ENCODE measurements around the gene ABCB8.

The ABCB8 gene

DNA sequence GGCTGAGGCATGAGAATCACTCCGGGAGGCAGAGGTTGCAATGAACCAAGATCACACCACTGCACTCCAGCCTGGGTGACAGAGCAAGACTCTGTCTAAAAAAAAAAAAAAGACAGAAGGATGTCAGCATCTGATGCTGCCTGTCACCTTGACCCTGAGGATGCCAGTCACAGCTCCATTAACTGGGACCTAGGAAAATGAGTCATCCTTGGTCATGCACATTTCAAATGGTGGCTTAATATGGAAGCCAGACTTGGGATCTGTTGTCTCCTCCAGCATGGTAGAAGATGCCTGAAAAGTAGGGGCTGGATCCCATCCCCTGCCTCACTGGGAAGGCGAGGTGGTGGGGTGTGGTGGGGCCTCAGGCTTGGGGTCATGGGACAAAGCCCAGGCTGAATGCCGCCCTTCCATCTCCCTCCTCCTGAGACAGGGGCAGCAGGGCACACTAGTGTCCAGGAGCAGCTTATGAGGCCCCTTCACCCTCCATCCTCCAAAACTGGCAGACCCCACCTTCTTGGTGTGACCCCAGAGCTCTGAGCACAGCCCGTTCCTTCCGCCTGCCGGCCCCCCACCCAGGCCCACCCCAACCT, 36.1 kb upstream of the ABCB8 start:
- no peak for DNase-seq (ENCODE audit: low read depth)
- TF ChIP-seq, protein P1, sequence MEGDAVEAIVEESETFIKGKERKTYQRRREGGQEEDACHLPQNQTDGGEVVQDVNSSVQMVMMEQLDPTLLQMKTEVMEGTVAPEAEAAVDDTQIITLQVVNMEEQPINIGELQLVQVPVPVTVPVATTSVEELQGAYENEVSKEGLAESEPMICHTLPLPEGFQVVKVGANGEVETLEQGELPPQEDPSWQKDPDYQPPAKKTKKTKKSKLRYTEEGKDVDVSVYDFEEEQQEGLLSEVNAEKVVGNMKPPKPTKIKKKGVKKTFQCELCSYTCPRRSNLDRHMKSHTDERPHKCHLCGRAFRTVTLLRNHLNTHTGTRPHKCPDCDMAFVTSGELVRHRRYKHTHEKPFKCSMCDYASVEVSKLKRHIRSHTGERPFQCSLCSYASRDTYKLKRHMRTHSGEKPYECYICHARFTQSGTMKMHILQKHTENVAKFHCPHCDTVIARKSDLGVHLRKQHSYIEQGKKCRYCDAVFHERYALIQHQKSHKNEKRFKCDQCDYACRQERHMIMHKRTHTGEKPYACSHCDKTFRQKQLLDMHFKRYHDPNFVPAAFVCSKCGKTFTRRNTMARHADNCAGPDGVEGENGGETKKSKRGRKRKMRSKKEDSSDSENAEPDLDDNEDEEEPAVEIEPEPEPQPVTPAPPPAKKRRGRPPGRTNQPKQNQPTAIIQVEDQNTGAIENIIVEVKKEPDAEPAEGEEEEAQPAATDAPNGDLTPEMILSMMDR (IDR thresholded peaks at IDR 0.05; ENCODE audit: control insufficient read depth, insufficient read depth, low read depth, low read length, missing control alignments) = no peak

DNA sequence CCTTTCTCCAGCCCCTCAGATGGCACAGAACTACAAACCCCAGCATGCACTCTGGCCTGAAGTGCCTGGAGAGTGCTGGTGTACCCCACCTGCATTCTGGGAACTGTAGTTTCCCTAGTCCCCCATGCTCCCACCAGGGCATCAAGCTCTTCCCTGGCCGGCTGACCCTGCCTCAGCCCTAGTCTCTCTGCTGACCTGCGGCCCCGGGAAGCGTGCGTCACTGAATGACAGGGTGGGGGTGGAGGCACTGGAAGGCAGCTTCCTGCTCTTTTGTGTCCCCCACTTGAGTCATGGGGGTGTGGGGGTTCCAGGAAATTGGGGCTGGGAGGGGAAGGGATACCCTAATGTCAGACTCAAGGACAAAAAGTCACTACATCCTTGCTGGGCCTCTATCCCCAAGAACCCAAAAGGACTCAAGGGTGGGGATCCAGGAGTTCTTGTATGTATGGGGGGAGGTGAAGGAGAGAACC, 35.4 kb upstream of the ABCB8 start:
- DNase-seq (ENCODE audit: low read depth) = no peak
- no peak overlapping the region for H3K4me3 ChIP-seq (ENCODE audit: control insufficient read depth, low read depth, low read length)
- TF ChIP-seq, protein P1 (IDR thresholded peaks at IDR 0.05; ENCODE audit: control insufficient read depth, insufficient read depth, low read depth, low read length, missing control alignments) = no peak

More for the DNA sequence above, 36.1 kb upstream of the ABCB8 start:
- H3K4me3 ChIP-seq (ENCODE audit: control insufficient read depth, low read depth, low read length) = no peak overlapping the region

DNA sequence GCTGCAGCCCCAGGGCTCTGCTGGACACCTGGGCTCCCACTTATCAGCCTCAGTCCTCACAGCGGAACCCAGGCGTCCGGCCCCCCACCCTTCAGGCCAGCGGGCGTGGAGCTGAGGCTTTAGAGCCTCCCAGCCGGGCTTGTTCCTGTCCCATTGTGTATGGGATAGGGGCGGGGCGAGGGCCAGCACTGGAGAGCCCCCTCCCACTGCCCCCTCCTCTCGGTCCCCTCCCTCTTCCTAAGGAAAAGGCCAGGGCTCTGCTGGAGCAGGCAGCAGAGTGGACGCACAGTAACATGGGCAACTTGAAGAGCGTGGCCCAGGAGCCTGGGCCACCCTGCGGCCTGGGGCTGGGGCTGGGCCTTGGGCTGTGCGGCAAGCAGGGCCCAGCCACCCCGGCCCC, 34.7 kb upstream of the ABCB8 start:
- no peak for DNase-seq (ENCODE audit: low read depth)
- H3K4me3 ChIP-seq (ENCODE audit: control insufficient read depth, low read depth, low read length) = no peak overlapping the region
- TF ChIP-seq, protein P1 (IDR thresholded peaks at IDR 0.05; ENCODE audit: control insufficient read depth, insufficient read depth, low read depth, low read length, missing control alignments) = no peak

DNA sequence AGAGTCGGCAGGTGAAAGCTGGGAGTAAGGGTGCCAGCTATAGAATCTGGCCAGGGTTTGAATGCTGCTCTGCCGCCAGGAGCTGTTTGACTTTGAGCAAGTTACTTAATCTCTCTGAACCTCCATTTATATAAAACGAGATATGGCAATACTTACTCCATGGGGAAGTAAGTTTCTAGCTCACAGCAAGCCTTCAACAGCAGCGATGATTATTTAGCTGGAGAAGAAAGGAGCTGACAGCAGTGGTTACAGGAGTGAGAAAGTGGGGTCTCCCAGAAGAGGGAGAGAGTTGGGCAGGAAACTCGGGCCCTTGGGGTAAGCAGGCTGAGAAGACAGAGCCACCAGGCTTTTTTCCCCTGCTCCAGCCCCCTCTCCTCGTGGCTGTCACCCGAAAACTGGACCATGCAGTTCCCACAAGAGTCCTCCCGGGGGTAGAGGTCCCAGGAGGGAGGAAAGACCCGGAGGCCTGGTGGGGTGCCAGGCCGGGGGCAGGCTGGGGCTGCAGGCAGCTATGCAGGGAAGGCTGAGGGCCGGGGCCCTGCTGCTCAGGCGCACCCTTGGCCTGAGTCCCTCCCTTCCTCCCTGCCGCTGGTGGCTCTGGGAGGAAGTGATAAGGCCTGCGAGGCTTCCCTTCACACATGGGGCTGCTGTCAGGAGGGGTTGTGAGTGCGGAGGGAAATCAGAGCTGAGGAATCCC, 34.0 kb upstream of the ABCB8 start:
- DNase-seq (ENCODE audit: low read depth) = no peak
- TF ChIP-seq, protein P1 (IDR thresholded peaks at IDR 0.05; ENCODE audit: control insufficient read depth, insufficient read depth, low read depth, low read length, missing control alignments) = no peak
- no peak overlapping the region for H3K4me3 ChIP-seq (ENCODE audit: control insufficient read depth, low read depth, low read length)

DNA sequence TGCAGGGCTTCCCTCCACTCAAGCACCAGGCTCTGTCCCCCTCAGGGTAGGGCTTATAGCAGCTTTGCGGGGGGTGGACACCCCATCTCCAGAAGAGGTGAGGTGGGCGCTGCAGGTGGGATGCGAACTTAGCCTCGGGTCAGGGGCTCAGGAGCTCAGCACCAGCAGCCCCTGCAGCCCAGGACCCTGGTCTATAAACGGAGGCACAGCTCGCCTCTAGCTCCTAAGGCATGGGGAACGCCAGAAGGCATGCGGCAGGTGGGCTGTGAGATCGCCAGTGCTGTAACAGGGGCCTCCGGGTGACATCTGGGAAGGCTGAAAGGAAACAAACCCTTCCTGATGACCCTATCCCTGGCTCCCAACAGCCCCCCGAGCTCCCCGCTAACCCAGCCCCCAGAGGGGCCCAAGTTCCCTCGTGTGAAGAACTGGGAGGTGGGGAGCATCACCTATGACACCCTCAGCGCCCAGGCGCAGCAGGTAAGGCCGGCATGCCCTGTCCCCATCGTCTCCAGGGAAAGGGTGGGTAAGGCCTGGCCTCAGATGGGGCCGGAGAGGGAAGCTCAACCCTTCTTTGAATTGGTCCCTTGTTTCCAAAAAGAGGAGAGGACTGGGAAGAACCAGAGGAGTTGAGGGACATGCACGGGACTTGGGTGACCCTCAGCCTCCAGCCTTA, 33.3 kb upstream of the ABCB8 start:
- DNase-seq (ENCODE audit: low read depth) = no peak
- H3K4me3 ChIP-seq (ENCODE audit: control insufficient read depth, low read depth, low read length) = no peak overlapping the region
- TF ChIP-seq, protein P1 (IDR thresholded peaks at IDR 0.05; ENCODE audit: control insufficient read depth, insufficient read depth, low read depth, low read length, missing control alignments) = no peak

DNA sequence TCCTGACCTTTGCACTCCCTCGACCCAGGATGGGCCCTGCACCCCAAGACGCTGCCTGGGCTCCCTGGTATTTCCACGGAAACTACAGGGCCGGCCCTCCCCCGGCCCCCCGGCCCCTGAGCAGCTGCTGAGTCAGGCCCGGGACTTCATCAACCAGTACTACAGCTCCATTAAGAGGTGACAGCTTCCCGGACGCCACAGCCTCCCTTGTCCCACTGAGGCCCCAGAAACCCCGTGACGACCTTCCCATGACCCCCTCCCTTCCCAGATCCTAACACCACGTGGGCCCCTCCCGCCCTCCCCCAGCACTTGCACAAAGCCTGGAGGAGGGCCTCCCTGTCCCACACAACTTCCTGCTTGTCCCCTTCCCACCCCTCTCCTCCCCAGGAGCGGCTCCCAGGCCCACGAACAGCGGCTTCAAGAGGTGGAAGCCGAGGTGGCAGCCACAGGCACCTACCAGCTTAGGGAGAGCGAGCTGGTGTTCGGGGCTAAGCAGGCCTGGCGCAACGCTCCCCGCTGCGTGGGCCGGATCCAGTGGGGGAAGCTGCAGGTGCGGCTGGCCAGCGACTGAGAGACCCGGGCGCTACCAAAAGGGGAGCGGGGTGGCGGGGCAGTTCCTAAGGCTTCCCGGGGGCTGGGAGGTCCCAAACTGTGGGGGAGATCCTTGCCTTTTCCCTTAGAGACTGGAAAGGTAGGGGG, 31.7 kb upstream of the ABCB8 start:
- TF ChIP-seq, protein P1 (IDR thresholded peaks at IDR 0.05; ENCODE audit: control insufficient read depth, insufficient read depth, low read depth, low read length, missing control alignments) = no peak

More for the DNA sequence above, 31.7 kb upstream of the ABCB8 start:
- no peak for DNase-seq (ENCODE audit: low read depth)
- no peak overlapping the region for H3K4me3 ChIP-seq (ENCODE audit: control insufficient read depth, low read depth, low read length)
